ENCODE results near the gene SYNC.

DNA sequence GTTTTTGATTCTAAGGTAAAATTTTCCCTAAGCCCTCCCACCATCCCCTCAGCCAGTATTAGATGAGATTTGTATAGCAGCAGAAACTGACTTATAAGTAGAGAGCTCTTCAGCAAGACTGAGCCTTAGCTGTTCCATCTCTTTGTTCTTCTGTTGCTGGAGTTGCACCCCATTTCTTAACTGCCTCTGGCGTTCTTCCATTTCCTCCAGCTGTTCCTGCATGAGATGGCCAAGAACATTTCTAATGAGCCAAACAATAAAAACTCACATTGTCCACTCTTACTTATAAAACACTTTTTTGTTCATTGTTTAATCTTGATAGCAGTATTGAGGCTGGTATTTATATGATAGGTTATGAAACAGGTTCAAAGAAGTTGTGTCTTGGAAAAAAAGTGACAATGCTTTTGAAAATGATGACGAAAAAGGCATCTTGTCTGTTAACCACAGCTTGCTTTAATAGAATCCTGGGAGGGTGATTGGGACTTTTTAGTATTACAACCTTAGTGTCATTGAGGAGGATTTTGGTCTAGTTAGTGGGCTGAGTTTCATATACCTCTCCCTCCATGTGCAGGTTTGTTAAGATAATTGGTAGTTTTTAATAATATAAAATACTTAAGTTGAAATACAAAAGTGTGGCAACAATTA, 18.3 kb downstream of the SYNC start:
- TF ChIP-seq, protein P1, sequence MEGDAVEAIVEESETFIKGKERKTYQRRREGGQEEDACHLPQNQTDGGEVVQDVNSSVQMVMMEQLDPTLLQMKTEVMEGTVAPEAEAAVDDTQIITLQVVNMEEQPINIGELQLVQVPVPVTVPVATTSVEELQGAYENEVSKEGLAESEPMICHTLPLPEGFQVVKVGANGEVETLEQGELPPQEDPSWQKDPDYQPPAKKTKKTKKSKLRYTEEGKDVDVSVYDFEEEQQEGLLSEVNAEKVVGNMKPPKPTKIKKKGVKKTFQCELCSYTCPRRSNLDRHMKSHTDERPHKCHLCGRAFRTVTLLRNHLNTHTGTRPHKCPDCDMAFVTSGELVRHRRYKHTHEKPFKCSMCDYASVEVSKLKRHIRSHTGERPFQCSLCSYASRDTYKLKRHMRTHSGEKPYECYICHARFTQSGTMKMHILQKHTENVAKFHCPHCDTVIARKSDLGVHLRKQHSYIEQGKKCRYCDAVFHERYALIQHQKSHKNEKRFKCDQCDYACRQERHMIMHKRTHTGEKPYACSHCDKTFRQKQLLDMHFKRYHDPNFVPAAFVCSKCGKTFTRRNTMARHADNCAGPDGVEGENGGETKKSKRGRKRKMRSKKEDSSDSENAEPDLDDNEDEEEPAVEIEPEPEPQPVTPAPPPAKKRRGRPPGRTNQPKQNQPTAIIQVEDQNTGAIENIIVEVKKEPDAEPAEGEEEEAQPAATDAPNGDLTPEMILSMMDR (IDR thresholded peaks at IDR 0.05) = no peak
- TF ChIP-seq POLR2A (IDR thresholded peaks at IDR 0.05) = no peak

Data from testis (tissue), 2 donors.